Neural cell (in vitro differentiated cells): ENCODE data around the gene VWA3B. TPM values are rescaled to one million over a fixed set of nuclear protein-coding genes. Genes with fewer than 3 reads are reported as not detected.
"Not testable (repeated sequence)": the region's sequence is repeated elsewhere in the genome, so short reads cannot be mapped to it uniquely, and the experiment has no call there.

Experiments used
- H2AFZ ChIP-seq: fragments of 200-600, 300-800 bp; sonication (generic), shearing (Covaris generic); 2 replicates; pipeline ENCODE4 v1.6.0; 2014; ENCODE audit warnings: low read depth, mild to moderate bottlenecking, antibody characterized with exemption, low read length, moderate library complexity
- H3F3A ChIP-seq: fragments of 200-600 bp; shearing (Covaris generic); 2 replicates; pipeline ENCODE4 v1.6.1; 2016; ENCODE audit warnings: mild to moderate bottlenecking, moderate library complexity, mixed read lengths, antibody characterized with exemption, low read length; ENCODE audit not compliant: insufficient read depth, poor library complexity, severe bottlenecking
- H3K27ac ChIP-seq: fragments of 200-600, 300-800 bp; sonication (generic), shearing (Covaris generic); 2 replicates; pipeline ENCODE4 v1.5.1; 2014; ENCODE audit warnings: mild to moderate bottlenecking, low read length, moderate library complexity
- H3K27me3 ChIP-seq: fragments of 300-800, 200-600 bp; sonication (generic), shearing (Covaris generic); 2 replicates; pipeline ENCODE4 v1.6.0; 2014; ENCODE audit warnings: mild to moderate bottlenecking, low read depth, low read length, moderate library complexity; ENCODE audit not compliant: insufficient read depth
- H3K36me3 ChIP-seq: fragments of 300-800, 200-600 bp; sonication (generic), shearing (Covaris generic); 2 replicates; pipeline ENCODE4 v1.5.1; 2014; ENCODE audit warnings: mild to moderate bottlenecking, antibody characterized with exemption, low read length, moderate library complexity; ENCODE audit not compliant: insufficient read depth
- H3K4me2 ChIP-seq: fragments of 300-800, 200-600 bp; sonication (generic), shearing (Covaris generic); 2 replicates; pipeline ENCODE4 v1.6.0; 2014; ENCODE audit warnings: mild to moderate bottlenecking, low read length
- H3K4me3 ChIP-seq: fragments of 300-800, 200-600 bp; sonication (generic), shearing (Covaris generic); 2 replicates; pipeline ENCODE4 v1.5.1; 2014; ENCODE audit warnings: mild to moderate bottlenecking, low read length, moderate library complexity
- H3K79me2 ChIP-seq: fragments of 200-600 bp; shearing (Covaris generic); replicated peaks from 2 replicates; pipeline ENCODE4 v1.6.0; 2014; ENCODE audit warnings: mild to moderate bottlenecking, low read length, moderate library complexity; ENCODE audit not compliant: insufficient read depth
- H3K9ac ChIP-seq: fragments of 300-800, 200-600 bp; sonication (generic), shearing (Covaris generic); 2 replicates; pipeline ENCODE4 v1.6.1; 2016; ENCODE audit warnings: mild to moderate bottlenecking, low read length, mixed read lengths
- H3K9me2 ChIP-seq: fragments of 200-600 bp; shearing (Covaris generic); 2 replicates; pipeline ENCODE4 v1.6.1; 2016; ENCODE audit warnings: mild to moderate bottlenecking, low read length, mixed read lengths; ENCODE audit not compliant: insufficient read depth
- H3K9me3 ChIP-seq: fragments of 200-600, 300-800 bp; sonication (generic), shearing (Covaris generic); 2 replicates; pipeline ENCODE4 v1.6.1; 2016; ENCODE audit warnings: mild to moderate bottlenecking, mixed run types, low read length, moderate library complexity, mixed read lengths
- H4K20me1 ChIP-seq: fragments of 200-600 bp; shearing (Covaris generic); 2 replicates; pipeline ENCODE4 v1.6.1; 2016; ENCODE audit warnings: mild to moderate bottlenecking, mixed run types; ENCODE audit not compliant: insufficient read depth
- CTCF ChIP-seq: fragments of 450-650 bp; IDR thresholded peaks from 2 replicates; pipeline ENCODE4 v1.5.1; 2014; ENCODE audit warnings: antibody characterized with exemption, mild to moderate bottlenecking, moderate library complexity; ENCODE audit not compliant: poor library complexity, severe bottlenecking
- EP300 ChIP-seq: fragments of 450-650 bp; conservative IDR thresholded peaks from 2 replicates; pipeline ENCODE4 v1.6.1; 2014; ENCODE audit warnings: antibody characterized with exemption, mild to moderate bottlenecking, moderate library complexity; ENCODE audit not compliant: poor library complexity, severe bottlenecking
- EZH2 ChIP-seq: fragments of 200-600, 300-800 bp; shearing (Covaris generic), sonication (generic); IDR thresholded peaks from 2 replicates; pipeline ENCODE4 v1.6.1; 2014; ENCODE audit warnings: antibody characterized with exemption, low read length, borderline replicate concordance, mild to moderate bottlenecking; ENCODE audit not compliant: insufficient read depth, poor library complexity, severe bottlenecking
- MXI1 ChIP-seq: fragments of 450-650 bp; conservative IDR thresholded peaks from 2 replicates; pipeline ENCODE4 v1.6.1; 2014; ENCODE audit warnings: antibody characterized with exemption, mild to moderate bottlenecking; ENCODE audit not compliant: poor library complexity, severe bottlenecking
- POLR2AphosphoS5 ChIP-seq: IDR thresholded peaks from 2 replicates; pipeline ENCODE4 v1.6.1; 2012
- RAD21 ChIP-seq: fragments of 450-650 bp; conservative IDR thresholded peaks from 2 replicates; pipeline ENCODE4 v1.6.1; 2014; ENCODE audit warnings: antibody characterized with exemption, mild to moderate bottlenecking, moderate library complexity
- REST ChIP-seq: IDR thresholded peaks from 2 replicates; pipeline ENCODE4 v1.6.1; 2012; ENCODE audit warnings: borderline replicate concordance
- SMC3 ChIP-seq: fragments of 450-650 bp; conservative IDR thresholded peaks from 2 replicates; pipeline ENCODE4 v1.6.1; 2014; ENCODE audit warnings: antibody characterized with exemption, mild to moderate bottlenecking, moderate library complexity; ENCODE audit not compliant: poor library complexity
- TAF1 ChIP-seq: IDR thresholded peaks from 2 replicates; pipeline ENCODE4 v1.6.1; 2012; ENCODE audit warnings: low read depth
- polyA plus RNA-seq: library from polyadenylated mRNA; depleted of rRNA; stranded (reverse); fragments of >200 nt; gene quantifications from 2 replicates; pipeline ENCODE4 v1.2.3, GENCODE V29; 2014

The VWA3B gene
- polyA plus RNA-seq, 1 donor from 2014 or later, result not detected

GRCh38 chr2:98320171-98320570 is 233.2 kb downstream of the VWA3B start:
- H3F3A ChIP-seq, H3K9ac ChIP-seq, H3K4me3 ChIP-seq, H3K79me2 ChIP-seq, H3K9me2 ChIP-seq, H3K9me3 ChIP-seq, H3K27me3 ChIP-seq, H4K20me1 ChIP-seq, H2AFZ ChIP-seq, H3K36me3 ChIP-seq, H3K27ac ChIP-seq, H3K4me2 ChIP-seq: not testable (repeated sequence)

- Histone ChIP-seq H4K20me1 (no peaks in the 10 kb centered on the region), H3K9ac (no peak overlapping the region), H3K27ac (no peak overlapping the region), H3K9me3 (no peaks in the 10 kb centered on the region), H3K27me3 (no peaks in the 10 kb centered on the region), H2AFZ (no peak overlapping the region), H3K36me3 (no peaks in the 10 kb centered on the region), H3K4me3 (no peak overlapping the region), H3K79me2 (no peaks in the 10 kb centered on the region), H3K9me2 (no peaks in the 10 kb centered on the region), H3F3A (no peaks in the 10 kb centered on the region), H3K4me2 (no peak overlapping the region)
- TF ChIP-seq POLR2AphosphoS5, result no peak
- no peak for TF ChIP-seq TAF1
- no peak for TF ChIP-seq MXI1
- no peak for TF ChIP-seq EZH2
- no peak for TF ChIP-seq SMC3
- no peak for TF ChIP-seq CTCF
- TF ChIP-seq EP300, result no peak
- no peak for TF ChIP-seq REST
- no peak for TF ChIP-seq RAD21
These were observed 237.2 kb downstream of the VWA3B start for GRCh38 chr2:98324181-98324580.

GRCh38 chr2:98327776-98328175 is 240.8 kb downstream of the VWA3B start:
- H3K9ac ChIP-seq, result no peak overlapping the region
- no peaks in the 10 kb centered on the region for H3K9me3 ChIP-seq
- H3K4me2 ChIP-seq, result no peak overlapping the region
- no peaks in the 10 kb centered on the region for H3K27me3 ChIP-seq
- H3K9me2 ChIP-seq, result no peaks in the 10 kb centered on the region
- H3K4me3 ChIP-seq, result no peak overlapping the region
- H4K20me1 ChIP-seq, result no peaks in the 10 kb centered on the region
- no peak overlapping the region for H2AFZ ChIP-seq
- H3F3A ChIP-seq, result peaks cover 2% of the 10 kb centered on the region
- H3K79me2 ChIP-seq, result no peaks in the 10 kb centered on the region
- no peaks in the 10 kb centered on the region for H3K36me3 ChIP-seq
- TF ChIP-seq SMC3 (no peak), REST (no peak), CTCF (no peak), EP300 (no peak), EZH2 (no peak)
- no peak overlapping the region for H3K27ac ChIP-seq
